Right lobe of liver (tissue), 4 donors: ENCODE measurements around the gene TICAM2.

ENCODE experiments used
- CTCF ChIP-seq, 4 donors: fragments of 200-600 bp in 3 of 4; fragments of 450-650 bp in 1 of 4; IDR thresholded peaks; one replicate each; pipeline versions ENCODE4 v1.5.1 to v1.8.0; 2016 to 2022; ENCODE audit warnings: antibody characterized with exemption in 4 of 4, mild to moderate bottlenecking in 2 of 4
- POLR2A ChIP-seq: fragments of 450-650 bp; IDR thresholded peaks from one replicate; pipeline ENCODE4 v1.6.1; 2017; ENCODE audit warnings: antibody characterized with exemption, mild to moderate bottlenecking
- donor health status: DM: no; HTN: no; CAD: no.
- donor health status: DM: no; HTN: no; CAD: no.
- donor health status: DM: no; HTN: yes; CAD: no.

GRCh38 chr5:115573133-115573532 lies 29.1 kb downstream of the TICAM2 start:
- TF ChIP-seq CTCF (IDR thresholded peaks at IDR 0.05) (no peak), POLR2A (no peak)
